Kidney (tissue), 14 donors: Measurements from ENCODE around the gene B3GAT1. TPM values are rescaled to one million over a fixed set of nuclear protein-coding genes. Genes with fewer than 3 reads are reported as not detected.
A peak's percentile ranks its signal among the peaks of the same experiment; 100 is the strongest.

Experiments
- DNase-seq, 5 donors: peaks; one replicate each; pipeline ENCODE4 v3.0.0-alpha.2; 2013 to 2020
- FAIRE-seq: peaks from 2 replicates; lab custom pipeline; 2012; peaks lifted over from hg19 to GRCh38; lab: Jason Lieb, UNC
- H3K27ac ChIP-seq, 2 donors: one replicate each; pipeline ENCODE4 v1.7.0; 2013; ENCODE audit warnings: low read depth in 2 of 2, low read length in 2 of 2, inconsistent platforms in 1 of 2
- H3K27me3 ChIP-seq: one replicate; pipeline ENCODE4 v1.7.1; 2013; ENCODE audit warnings: low read length, inconsistent platforms; ENCODE audit not compliant: control insufficient read depth, insufficient read depth
- H3K36me3 ChIP-seq, 3 donors: one replicate each; pipeline versions ENCODE4 v1.7.0 to v1.7.1; 2013; ENCODE audit warnings: low read length in 3 of 3, control low read depth in 1 of 3, inconsistent platforms in 1 of 3; ENCODE audit not compliant: insufficient read depth in 3 of 3, control insufficient read depth in 2 of 3
- H3K4me1 ChIP-seq, 3 donors: one replicate each; pipeline versions ENCODE4 v1.7.0 to v1.7.1; 2013; ENCODE audit warnings: low read length in 3 of 3, inconsistent platforms in 1 of 3, low read depth in 1 of 3; ENCODE audit not compliant: control insufficient read depth in 2 of 3, insufficient read depth in 2 of 3
- H3K4me3 ChIP-seq, 3 donors: one replicate each; pipeline versions ENCODE4 v1.7.0 to v1.8.1; 2013; ENCODE audit warnings: low read length in 3 of 3, control low read depth in 1 of 3, inconsistent platforms in 1 of 3
- H3K9ac ChIP-seq, 3 donors: one replicate each; pipeline versions ENCODE4 v1.7.0 to v1.7.1; 2013; ENCODE audit warnings: low read length in 3 of 3, control low read depth in 1 of 3, inconsistent platforms in 1 of 3
- H3K9me3 ChIP-seq, 3 donors: one replicate each; pipeline versions ENCODE4 v1.7.0 to v1.7.1; 2013; ENCODE audit warnings: low read length in 3 of 3, control low read depth in 1 of 3, inconsistent platforms in 1 of 3; ENCODE audit not compliant: control insufficient read depth in 2 of 3, insufficient read depth in 1 of 3
- CTCF ChIP-seq: IDR thresholded peaks from 3 replicates; pipeline ENCODE4 v1.5.1; 2012; ENCODE audit warnings: mild to moderate bottlenecking, moderate library complexity, borderline replicate concordance; ENCODE audit not compliant: insufficient read depth; ENCODE audit errors: extremely low read depth
- intact Hi-C: fragments of 100-400 bp; cut with DNase I; formaldehyde crosslinking; loops from one replicate; pipeline ENCODE4 v1.11.1; 2022
- polyA plus RNA-seq: library from polyadenylated mRNA; stranded (reverse); fragments of 350-450 nt; fragmentation: Illumina TruSeq; extraction: RNeasy Lipid Tissue Mini Kit (QIAGEN cat#74804); gene quantifications from one replicate; pipeline ENCODE4 v1.2.3, GENCODE V29; 2014; ENCODE audit warnings: low read depth, low replicate concordance; ENCODE audit not compliant: insufficient read depth
- total RNA-seq: library from RNA; stranded (reverse); fragmentation: NEBNext Ultra II Directional; extraction: Animal tissue kit (Norgen Biotek cat#: 25700); gene quantifications from one replicate; pipeline ENCODE4 v1.2.1, GENCODE V29; 2021
- donor health status: control.
- donor health status: control.
- donor health status: control.
- donor health status: control.
- donor health status: control.
- donor health status: DM: yes; HTN: yes; CAD: no.
- donor health status: Normal renal cell carcinoma (clear cell type).

Gene B3GAT1
- total and polyA plus RNA-seq, 2 donors from 2014 or later, result 0.82 to 3.7 TPM

GRCh38 chr11:134393638-134394037, 18.4 kb downstream of the B3GAT1 start:
- Histone ChIP-seq H3K27ac (no peak overlapping the region), H3K27me3 (no peaks in the 10 kb centered on the region), H3K4me1 (no peaks in the 10 kb centered on the region), H3K9ac (no peak overlapping the region), H3K36me3 (no peaks in the 10 kb centered on the region), H3K9me3 (no peaks in the 10 kb centered on the region), H3K4me3 (no peak overlapping the region)
- DNase-seq (peak in 2 of 5 donors; percentile 24 to 49), FAIRE-seq (no peak)
- TF ChIP-seq CTCF, result peak; percentile 37
- intact Hi-C loops, result no loop called here

- no peak for TF ChIP-seq CTCF
- no peak overlapping the region for H3K27ac ChIP-seq
- H3K4me1 ChIP-seq, result no peaks in the 10 kb centered on the region
- H3K9ac ChIP-seq, result no peak overlapping the region
- FAIRE-seq (no peak), DNase-seq (no peak)
- H3K27me3 ChIP-seq, result no peaks in the 10 kb centered on the region
- H3K4me3 ChIP-seq, result no peak overlapping the region
- H3K36me3 ChIP-seq, result no peaks in the 10 kb centered on the region
- no peaks in the 10 kb centered on the region for H3K9me3 ChIP-seq
- intact Hi-C loops, result no loop called here
Observed at GRCh38 chr11:134392953-134393615, 19.0 kb downstream of the B3GAT1 start.

GRCh38 chr11:134391656-134392055, 20.4 kb downstream of the B3GAT1 start:
- H3K36me3 ChIP-seq, result no peaks in the 10 kb centered on the region
- no peak for TF ChIP-seq CTCF
- intact Hi-C loops, result no loop called here
- H3K27me3 ChIP-seq, result no peaks in the 10 kb centered on the region
- H3K9me3 ChIP-seq, result no peaks in the 10 kb centered on the region
- H3K4me3 ChIP-seq, result no peak overlapping the region
- DNase-seq, result no peak
- no peak overlapping the region for H3K27ac ChIP-seq
- FAIRE-seq, result no peak
- no peak overlapping the region for H3K9ac ChIP-seq
- H3K4me1 ChIP-seq, result no peaks in the 10 kb centered on the region
